HEK293 (cell line): Measurements from ENCODE around the gene PDGFB.

Experiments used
- CTCF ChIP-seq: fragments of 450-650 bp; formaldehyde crosslinking; IDR thresholded peaks from 2 replicates; pipeline ENCODE4 v1.5.1; 2016; ENCODE audit warnings: missing biosample characterization, missing genetic modification characterization
- MYNN ChIP-seq: fragments of 450-650 bp; formaldehyde crosslinking; IDR thresholded peaks from 2 replicates; pipeline ENCODE4 v1.5.1; 2016; ENCODE audit warnings: missing biosample characterization, missing genetic modification characterization, borderline replicate concordance
- PRDM1 ChIP-seq: fragments of 450-650 bp; formaldehyde crosslinking; IDR thresholded peaks from 2 replicates; pipeline ENCODE4; 2016; ENCODE audit warnings: missing biosample characterization, missing genetic modification characterization
- SALL2 ChIP-seq: fragments of 450-650 bp; formaldehyde crosslinking; IDR thresholded peaks from 2 replicates; pipeline ENCODE4 v1.5.0; 2017; ENCODE audit warnings: missing biosample characterization, mild to moderate bottlenecking, missing genetic modification characterization, borderline replicate concordance
- TSHZ1 ChIP-seq: fragments of 450-650 bp; formaldehyde crosslinking; IDR thresholded peaks from 2 replicates; pipeline ENCODE4 v1.5.1; 2016; ENCODE audit warnings: missing biosample characterization, missing genetic modification characterization, borderline replicate concordance
- ZNF266 ChIP-seq: fragments of 450-650 bp; formaldehyde crosslinking; IDR thresholded peaks from 2 replicates; pipeline ENCODE4 v1.5.1; 2016; ENCODE audit warnings: missing biosample characterization, missing genetic modification characterization, low read depth
- ZNF292 ChIP-seq: fragments of 450-650 bp; formaldehyde crosslinking; IDR thresholded peaks from 2 replicates; pipeline ENCODE4 v1.5.1; 2016; ENCODE audit warnings: low read depth, missing biosample characterization, missing genetic modification characterization, borderline replicate concordance
- ZNF366 ChIP-seq: fragments of 450-650 bp; formaldehyde crosslinking; conservative IDR thresholded peaks from 2 replicates; pipeline ENCODE4 v1.5.1; 2016; ENCODE audit warnings: missing biosample characterization, missing genetic modification characterization
- ZNF518A ChIP-seq: fragments of 450-650 bp; formaldehyde crosslinking; conservative IDR thresholded peaks from 2 replicates; pipeline ENCODE4 v1.5.1; 2016; ENCODE audit warnings: low read depth, missing biosample characterization, missing genetic modification characterization

- TF ChIP-seq ZNF292 (tag by site-specific recombination) (no peak), CTCF (tag by site-specific recombination) (no peak), SALL2 (tag by site-specific recombination) (no peak), MYNN (no peak), PRDM1 (tag by site-specific recombination) (no peak), ZNF518A (tag by site-specific recombination) (no peak), ZNF266 (no peak), TSHZ1 (no peak), ZNF366 (no peak)
These were observed 56.0 kb downstream of the PDGFB start for GRCh38 chr22:39188809-39189208.
